Ovary (tissue), 3 donors: Measurements from ENCODE around the gene POMT1.

Experiments used
- CTCF ChIP-seq, 3 donors: fragments of 450-650 bp in 2 of 3; fragments of 200-600 bp in 1 of 3; IDR thresholded peaks; one replicate each; pipeline versions ENCODE4 v1.5.1 to v1.8.0; 2016 to 2022; ENCODE audit warnings: antibody characterized with exemption in 3 of 3, mild to moderate bottlenecking in 1 of 3
- EP300 ChIP-seq: sonication (generic); formaldehyde crosslinking; IDR thresholded peaks from one replicate; pipeline ENCODE4 v1.6.1; 2017; ENCODE audit warnings: antibody characterized with exemption
- POLR2A ChIP-seq: fragments of 450-650 bp; IDR thresholded peaks from one replicate; pipeline ENCODE4 v1.6.1; 2017; ENCODE audit warnings: antibody characterized with exemption, mild to moderate bottlenecking, moderate library complexity
- donor health status: DM: no; HTN: no; CAD: no.

GRCh38 chr9:131461166-131461565, 41.6 kb upstream of the POMT1 start:
- TF ChIP-seq POLR2A (no peak), CTCF (IDR thresholded peaks at IDR 0.05) (no peak), EP300 (no peak)
